Measurements from ENCODE around the gene CRYBG1.

Gene CRYBG1

GRCh38 chr6:106525107-106525881 is 164.8 kb downstream of the CRYBG1 start:
- DNase-seq (ENCODE audit: low read depth): no peak

- no peak for DNase-seq (ENCODE audit: low read depth)
These were observed 165.4 kb downstream of the CRYBG1 start for GRCh38 chr6:106525882-106526275.

- DNase-seq (ENCODE audit: low read depth): no peak
These were observed 166.6 kb downstream of the CRYBG1 start for GRCh38 chr6:106527117-106527516.

DNA sequence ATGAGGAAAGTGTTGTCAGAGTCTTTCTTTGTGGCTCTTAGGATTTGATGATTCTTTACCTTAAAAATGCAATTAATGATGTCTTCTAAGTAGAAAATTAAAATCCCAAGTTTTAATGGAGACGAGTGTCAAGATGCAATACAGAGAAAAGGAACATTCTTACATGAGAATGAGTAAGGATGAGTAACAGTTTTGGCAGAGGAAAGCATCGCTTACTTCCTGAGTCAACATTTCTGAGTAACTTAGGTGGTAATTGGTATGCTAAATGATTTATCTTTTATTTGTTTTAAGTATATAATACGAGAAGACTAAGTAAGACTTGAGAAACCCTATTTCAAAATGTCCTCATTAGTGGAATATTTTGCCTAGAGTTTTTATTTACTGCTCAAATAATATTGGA is 167.5 kb downstream of the CRYBG1 start:
- DNase-seq (ENCODE audit: low read depth): no peak

DNA sequence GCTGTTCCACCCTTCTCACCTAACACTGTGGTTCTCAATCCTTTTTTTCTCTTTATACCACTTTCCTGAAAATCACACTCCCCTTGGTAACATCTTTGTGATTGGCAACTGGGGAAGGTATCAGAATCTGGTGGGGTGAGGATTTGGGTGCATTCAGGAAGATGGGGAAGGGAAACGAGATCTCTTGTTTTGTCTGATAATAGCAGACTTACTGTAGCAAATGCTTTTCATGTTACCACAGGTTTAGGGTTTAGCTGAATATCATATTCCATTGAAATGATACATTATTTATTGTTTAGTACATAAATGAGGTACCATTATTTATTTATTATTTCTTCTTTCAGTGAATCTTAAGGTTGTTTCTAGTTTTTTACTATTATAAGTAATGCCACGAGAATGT is 168.0 kb downstream of the CRYBG1 start:
- no peak for DNase-seq (ENCODE audit: low read depth)

GRCh38 chr6:106529438-106529837 is 168.9 kb downstream of the CRYBG1 start:
- no peak for DNase-seq (ENCODE audit: low read depth)

- DNase-seq (ENCODE audit: low read depth): no peak
These were observed 169.5 kb downstream of the CRYBG1 start for GRCh38 chr6:106530026-106530425.

- no peak for DNase-seq (ENCODE audit: low read depth)
These were observed 170.0 kb downstream of the CRYBG1 start for GRCh38 chr6:106530502-106530901.

GRCh38 chr6:106533054-106533453 is 172.5 kb downstream of the CRYBG1 start:
- no peak for DNase-seq (ENCODE audit: low read depth)

- no peak for DNase-seq (ENCODE audit: low read depth)
These were observed 173.5 kb downstream of the CRYBG1 start for GRCh38 chr6:106534004-106534403.

GRCh38 chr6:106534564-106534982 is 174.1 kb downstream of the CRYBG1 start:
- DNase-seq (ENCODE audit: low read depth): no peak

DNA sequence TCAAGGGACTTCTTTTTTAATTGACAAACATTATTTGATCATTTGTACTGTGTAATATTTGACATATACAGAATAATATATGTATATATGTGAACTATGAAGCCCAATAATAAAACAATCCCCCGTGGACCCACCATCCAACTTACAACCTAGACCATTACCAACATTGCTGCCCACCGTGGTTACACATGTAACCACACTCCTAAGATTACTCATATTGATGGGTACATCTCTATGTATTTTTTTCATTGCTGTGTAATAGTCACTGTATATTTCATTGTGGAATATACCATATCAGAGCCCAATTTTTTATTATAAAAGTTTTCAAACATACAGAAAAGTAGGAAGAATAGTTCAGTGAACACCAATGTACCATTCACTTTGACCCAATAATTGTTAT is 174.5 kb downstream of the CRYBG1 start:
- DNase-seq (ENCODE audit: low read depth): no peak

GRCh38 chr6:106536357-106536756 is 175.8 kb downstream of the CRYBG1 start:
- no peak for DNase-seq (ENCODE audit: low read depth)

GRCh38 chr6:106536851-106537250 is 176.3 kb downstream of the CRYBG1 start:
- no peak for DNase-seq (ENCODE audit: low read depth)

- no peak for DNase-seq (ENCODE audit: low read depth)
These were observed 177.1 kb downstream of the CRYBG1 start for GRCh38 chr6:106537662-106538061.

DNA sequence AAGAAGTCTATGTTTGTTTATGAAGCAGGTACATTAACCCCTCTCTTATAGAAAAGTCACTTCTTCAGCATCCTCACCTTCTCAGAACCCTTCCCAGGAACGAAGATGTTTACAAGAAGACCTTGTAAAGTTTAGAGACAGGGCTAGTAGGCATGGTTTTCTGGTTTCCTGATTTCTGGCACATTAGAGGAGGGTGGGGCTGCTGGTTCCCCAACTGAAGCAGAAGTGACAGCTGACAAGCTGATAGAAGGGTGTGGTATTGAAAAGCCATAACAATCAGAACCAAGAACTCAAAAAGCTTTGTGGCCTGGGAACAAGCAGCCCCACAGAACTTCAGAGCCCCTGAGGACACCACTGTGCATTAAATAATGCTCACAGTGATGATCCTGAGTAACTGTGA is 177.6 kb downstream of the CRYBG1 start:
- DNase-seq (ENCODE audit: low read depth): no peak

- DNase-seq (ENCODE audit: low read depth): no peak
These were observed 179.4 kb downstream of the CRYBG1 start for GRCh38 chr6:106539936-106540335.

- no peak for DNase-seq (ENCODE audit: low read depth)
These were observed 179.9 kb downstream of the CRYBG1 start for GRCh38 chr6:106540432-106540831.

GRCh38 chr6:106540907-106541306 is 180.4 kb downstream of the CRYBG1 start:
- no peak for DNase-seq (ENCODE audit: low read depth)

DNA sequence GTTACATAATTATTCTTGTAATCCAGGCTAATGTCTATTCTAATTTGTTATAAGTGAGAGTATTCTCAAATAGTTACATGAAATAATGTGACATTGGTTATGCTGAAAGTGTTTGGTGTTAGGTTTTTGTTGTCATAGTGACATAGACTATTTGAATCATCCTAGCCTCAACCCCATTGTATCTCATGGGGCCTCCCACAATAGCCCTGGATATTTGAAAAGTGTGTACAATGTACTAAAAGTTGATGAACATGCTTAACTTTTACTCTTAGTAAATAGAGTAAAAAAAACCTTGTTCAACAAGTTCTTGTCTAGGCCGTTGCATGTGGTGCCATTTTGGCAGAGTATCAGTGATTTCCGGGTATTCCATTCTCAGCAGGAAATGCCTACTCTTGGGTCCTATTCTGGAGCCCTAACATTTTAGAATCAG is 185.8 kb downstream of the CRYBG1 start:
- no peak for DNase-seq (ENCODE audit: low read depth)

DNA sequence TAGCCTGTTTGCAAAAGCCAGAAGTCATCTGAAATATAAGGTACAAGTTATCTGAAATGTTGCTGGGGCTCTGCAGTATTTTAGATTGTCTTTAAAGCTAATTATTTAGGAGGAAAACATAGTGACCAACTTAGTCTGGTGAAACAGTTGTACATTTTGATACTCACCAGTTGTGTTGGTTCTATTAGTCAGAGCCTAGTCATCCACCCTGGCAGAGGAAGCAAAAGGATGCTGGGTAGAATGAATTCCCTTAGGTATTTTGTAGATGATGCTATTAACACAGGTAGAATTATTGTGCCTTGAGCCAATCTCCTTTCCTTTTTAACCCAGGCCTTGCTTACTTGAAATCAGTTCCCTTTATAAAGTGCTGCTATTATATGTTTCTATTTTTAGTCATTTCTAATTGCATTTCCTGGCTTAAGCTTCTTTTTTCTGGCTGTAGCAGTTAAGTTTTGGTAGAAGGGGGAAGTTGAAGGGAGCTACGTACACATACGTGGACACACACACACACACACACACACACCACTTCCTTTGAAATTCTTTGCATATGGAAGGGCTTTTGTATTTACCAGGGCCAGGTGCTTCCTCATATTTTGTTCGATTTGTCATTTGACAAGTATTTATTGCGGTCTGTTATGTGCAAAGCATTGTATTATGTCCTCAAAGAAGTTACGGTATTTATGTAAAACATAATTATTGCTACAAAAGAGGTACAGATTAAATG is 186.3 kb downstream of the CRYBG1 start:
- DNase-seq (ENCODE audit: low read depth): no peak

DNA sequence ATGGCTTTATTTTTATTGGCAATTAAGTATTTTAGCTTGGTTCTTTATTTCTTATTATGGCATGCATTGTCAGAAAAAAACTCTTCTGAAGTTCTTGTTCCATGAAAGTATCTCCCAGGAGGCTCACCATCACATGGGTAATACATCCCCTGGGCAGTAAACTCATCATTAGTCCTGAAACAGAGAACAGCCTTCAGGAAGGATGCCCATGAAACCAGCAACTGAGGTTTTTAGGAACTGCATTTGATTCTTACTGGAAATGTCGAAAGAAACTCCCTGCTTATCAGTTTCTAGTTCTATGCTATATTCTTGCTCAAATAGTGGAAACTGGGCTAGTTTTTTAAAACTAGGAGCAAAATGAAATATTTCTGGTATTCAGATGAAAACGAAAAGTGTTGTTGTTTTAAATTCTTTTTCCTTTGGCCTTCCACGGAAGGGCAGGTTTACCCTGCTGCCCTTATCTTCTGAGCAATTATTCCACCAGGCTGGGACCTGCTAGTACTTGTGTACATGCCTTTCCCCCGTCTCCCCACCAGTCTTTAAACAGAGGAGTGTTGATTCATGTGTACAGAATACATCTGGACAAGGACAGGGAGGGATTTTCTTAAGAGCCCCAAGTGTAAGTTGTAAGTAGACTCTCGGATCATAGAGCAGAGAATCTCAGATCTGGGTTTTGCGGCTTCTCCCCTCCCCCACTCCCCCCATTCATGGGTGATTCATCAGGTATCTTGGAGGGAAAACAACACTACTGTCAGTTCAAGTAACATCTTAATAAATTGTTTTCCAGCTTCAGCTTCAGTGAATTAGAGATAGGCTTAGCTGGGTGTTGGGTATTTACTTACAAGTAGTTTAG is 187.3 kb downstream of the CRYBG1 start:
- no peak for DNase-seq (ENCODE audit: low read depth)

Measured in stimulated activated CD8-positive, alpha-beta memory T cell treated with anti-CD3 and anti-CD28 coated beads, Interleukin-15, amount 100 ng/mL, for 24 hours (primary cell).